Neural progenitor cell (in vitro differentiated cells): Measurements from ENCODE around the gene ARX. TPM values are rescaled to one million over a fixed set of nuclear protein-coding genes. Genes with fewer than 3 reads are reported as not detected.

Experiments used
- DNase-seq: peaks from one replicate; pipeline ENCODE4 v3.0.0-alpha.2; 2016; ENCODE audit warnings: low spot score
- H2AFZ ChIP-seq: fragments of 200-600 bp; sonication (generic); replicated peaks from 2 replicates; pipeline ENCODE4 v1.6.1; 2016; ENCODE audit warnings: antibody characterized with exemption
- H3F3A ChIP-seq: fragments of 200-600 bp; sonication (generic); 2 replicates; pipeline ENCODE4 v1.6.1; 2016; ENCODE audit warnings: antibody characterized with exemption, low read depth
- H3K27ac ChIP-seq: fragments of 200-600 bp; sonication (generic); 2 replicates; pipeline ENCODE4 v1.5.1; 2016; ENCODE audit warnings: mild to moderate bottlenecking
- H3K27me3 ChIP-seq: fragments of 200-600 bp; sonication (generic); 2 replicates; pipeline ENCODE4 v1.6.1; 2016; ENCODE audit warnings: mild to moderate bottlenecking, moderate library complexity
- H3K36me3 ChIP-seq: fragments of 200-600 bp; sonication (generic); 2 replicates; pipeline ENCODE4 v1.5.1; 2016
- H3K4me1 ChIP-seq: fragments of 200-600 bp; sonication (generic); 2 replicates; pipeline ENCODE4 v1.6.1; 2016; ENCODE audit warnings: mixed run types
- H3K4me2 ChIP-seq: fragments of 200-600 bp; sonication (generic); 2 replicates; pipeline ENCODE4 v1.6.1; 2016
- H3K4me3 ChIP-seq: fragments of 200-600 bp; sonication (generic); 2 replicates; pipeline ENCODE4 v1.5.1; 2016
- H3K79me2 ChIP-seq: fragments of 200-600 bp; sonication (generic); 2 replicates; pipeline ENCODE4 v1.6.1; 2016; ENCODE audit warnings: low read depth
- H3K9ac ChIP-seq: fragments of 200-600 bp; sonication (generic); 2 replicates; pipeline ENCODE4 v1.6.1; 2016
- H3K9me3 ChIP-seq: fragments of 200-600 bp; sonication (generic); 2 replicates; pipeline ENCODE4 v1.5.1; 2016; ENCODE audit warnings: low read depth
- H4K20me1 ChIP-seq: fragments of 200-600 bp; sonication (generic); 2 replicates; pipeline ENCODE4 v1.6.1; 2016; ENCODE audit warnings: low read depth
- H3K27ac Mint-ChIP-seq: 3 replicates; pipeline ENCODE4 v1.8.0; 2021; ENCODE audit warnings: mixed read lengths
- H3K27me3 Mint-ChIP-seq: 2 replicates; pipeline ENCODE4 v1.8.0; 2022; ENCODE audit warnings: low read depth, mild to moderate bottlenecking, inconsistent platforms, moderate library complexity, mixed read lengths; ENCODE audit not compliant: insufficient read depth
- H3K36me3 Mint-ChIP-seq: 3 replicates; pipeline ENCODE4 v1.8.0; 2021; ENCODE audit warnings: mixed read lengths
- H3K4me1 Mint-ChIP-seq: 3 replicates; pipeline ENCODE4 v1.8.0; 2021; ENCODE audit warnings: mixed read lengths
- H3K4me3 Mint-ChIP-seq: 3 replicates; pipeline ENCODE4 v1.8.0; 2021; ENCODE audit warnings: mild to moderate bottlenecking, moderate library complexity, mixed read lengths
- H3K9me3 Mint-ChIP-seq: 3 replicates; pipeline ENCODE4 v1.8.0; 2020; ENCODE audit warnings: mixed read lengths
- CTCF ChIP-seq: fragments of 200-600 bp; sonication (generic); IDR thresholded peaks from 2 replicates; pipeline ENCODE4 v1.5.1; 2017; ENCODE audit warnings: antibody characterized with exemption, mild to moderate bottlenecking
- EZH2 ChIP-seq: fragments of 200-600 bp; sonication (generic); IDR thresholded peaks from 2 replicates; pipeline ENCODE4 v1.6.1; 2017; ENCODE audit warnings: antibody characterized with exemption, mild to moderate bottlenecking, moderate library complexity
- EZH2phosphoT487 ChIP-seq: fragments of 200-600 bp; sonication (generic); IDR thresholded peaks from 2 replicates; pipeline ENCODE4 v1.6.1; 2017; ENCODE audit warnings: antibody characterized with exemption
- small RNA-seq: library from RNA; depleted of rRNA; stranded (forward); fragments of <200 nt; gene quantifications from one replicate; pipeline ENCODE3, GENCODE V24; 2015
- total RNA-seq: library from RNA; depleted of rRNA; stranded (reverse); fragments of >200 nt; gene quantifications from 2 replicates; pipeline ENCODE4 v1.2.3, GENCODE V29; 2015; ENCODE audit warnings: low replicate concordance

The ARX gene
- total RNA-seq, 1 donor from 2014 or later = 5.3 TPM

- no peak overlapping the region for H3K9ac ChIP-seq
- Mint-ChIP-seq H3K27ac (peak overlapping the region; percentile 91), H3K4me1 (peaks cover 73% of the 10 kb centered on the region), H3K27me3 (no peaks in the 10 kb centered on the region), H3K9me3 (no peaks in the 10 kb centered on the region), H3K36me3 (peaks cover 5% of the 10 kb centered on the region), H3K4me3 (no peak overlapping the region)
- no peaks in the 10 kb centered on the region for H3K79me2 ChIP-seq
- H3K27me3 ChIP-seq = no peaks in the 10 kb centered on the region
- no peaks in the 10 kb centered on the region for H3K9me3 ChIP-seq
- peaks cover 15% of the 10 kb centered on the region for H3F3A ChIP-seq
- TF ChIP-seq EZH2 (no peak), EZH2phosphoT487 (no peak), CTCF (no peak)
- H3K4me1 ChIP-seq = peaks cover 21% of the 10 kb centered on the region
- no peaks in the 10 kb centered on the region for H3K36me3 ChIP-seq
- H4K20me1 ChIP-seq = no peaks in the 10 kb centered on the region
- no peak overlapping the region for H3K27ac ChIP-seq
- no peak for DNase-seq
- H3K4me2 ChIP-seq = no peak overlapping the region
- H2AFZ ChIP-seq = no peak overlapping the region
- H3K4me3 ChIP-seq = no peak overlapping the region
Measured at GRCh38 chrX:24956828-24957227, 58.9 kb downstream of the ARX start.

- peaks cover 71% of the 10 kb centered on the region for H3K4me1 Mint-ChIP-seq
- H3K4me3 ChIP-seq = no peak overlapping the region
Measured at GRCh38 chrX:24955372-24955930, 60.3 kb downstream of the ARX start.

GRCh38 chrX:24954732-24955131 is 61.0 kb downstream of the ARX start:
- Histone ChIP-seq H3K27me3 (no peaks in the 10 kb centered on the region), H3K79me2 (no peaks in the 10 kb centered on the region), H2AFZ (no peak overlapping the region), H3F3A (peaks cover 13% of the 10 kb centered on the region), H3K9me3 (no peaks in the 10 kb centered on the region), H4K20me1 (no peaks in the 10 kb centered on the region), H3K36me3 (no peaks in the 10 kb centered on the region), H3K9ac (no peak overlapping the region), H3K4me1 (peaks cover 31% of the 10 kb centered on the region), H3K4me3 (no peak overlapping the region), H3K4me2 (no peak overlapping the region), H3K27ac (no peak overlapping the region)
- Mint-ChIP-seq H3K27me3 (no peaks in the 10 kb centered on the region), H3K4me1 (peaks cover 64% of the 10 kb centered on the region), H3K27ac (peak overlapping the region; percentile 81), H3K4me3 (no peak overlapping the region), H3K36me3 (peaks cover 9% of the 10 kb centered on the region), H3K9me3 (no peaks in the 10 kb centered on the region)
- no peak for TF ChIP-seq EZH2
- TF ChIP-seq CTCF = no peak
- no peak for TF ChIP-seq EZH2phosphoT487
- DNase-seq = no peak

More at GRCh38 chrX:24955372-24955930, 60.3 kb downstream of the ARX start:
- H2AFZ ChIP-seq = no peak overlapping the region
- H3K27ac ChIP-seq = no peak overlapping the region
- H3K4me1 ChIP-seq = peaks cover 31% of the 10 kb centered on the region
- H3K27me3 ChIP-seq = no peaks in the 10 kb centered on the region
- H3K9me3 ChIP-seq = no peaks in the 10 kb centered on the region
- H3F3A ChIP-seq = peaks cover 11% of the 10 kb centered on the region
- H3K79me2 ChIP-seq = no peaks in the 10 kb centered on the region
- Mint-ChIP-seq H3K9me3 (no peaks in the 10 kb centered on the region), H3K36me3 (peaks cover 8% of the 10 kb centered on the region), H3K27ac (no peak overlapping the region), H3K27me3 (no peaks in the 10 kb centered on the region), H3K4me3 (no peak overlapping the region)
- H4K20me1 ChIP-seq = no peaks in the 10 kb centered on the region
- H3K4me2 ChIP-seq = no peak overlapping the region
- no peak for TF ChIP-seq EZH2
- TF ChIP-seq CTCF = no peak
- TF ChIP-seq EZH2phosphoT487 = no peak
- no peaks in the 10 kb centered on the region for H3K36me3 ChIP-seq
- no peak for DNase-seq
- no peak overlapping the region for H3K9ac ChIP-seq

Small RNAs within 50 kb of the gene (small RNA-seq; reads per million reads assigned to genes)
- not detected for gene RN7SL91P
